CD4-positive, alpha-beta T cell treated with Interleukin-2 at 100 ng/mL for 4 hours (primary cell): ENCODE measurements around the gene AGO1.

Experiments used
- DNase-seq: peaks from one replicate; pipeline ENCODE4 v3.0.0-alpha.2; 2020; ENCODE audit warnings: low spot score

AGO1 gene

DNA sequence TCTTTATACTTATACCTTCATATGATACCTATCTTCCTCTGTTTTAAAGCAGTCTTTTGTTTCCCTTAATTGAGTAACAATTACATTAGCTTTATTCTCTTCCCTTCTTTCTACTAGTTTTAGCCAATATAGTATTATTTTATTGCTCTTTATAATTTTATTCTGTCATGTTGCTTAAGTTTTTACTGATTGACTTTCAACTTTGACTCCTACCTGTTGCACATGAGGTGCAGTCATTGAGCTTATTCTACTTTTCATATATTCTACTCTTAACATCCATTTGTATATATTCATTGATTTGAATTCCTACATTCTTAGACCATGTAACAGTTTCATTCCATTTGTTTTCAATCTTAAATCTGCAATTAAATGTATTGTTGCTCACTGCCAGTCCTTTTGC, 97.1 kb downstream of the AGO1 start:
- DNase-seq: no peak
